Epithelial cell of proximal tubule (primary cell): ENCODE results near the gene PCYT2. TPM values are rescaled to one million over a fixed set of nuclear protein-coding genes. Genes with fewer than 3 reads are reported as not detected.

Experiments used
- DNase-seq: peaks from one replicate; pipeline ENCODE4 v3.0.0-alpha.2; 2011; ENCODE audit warnings: low read depth
- H3K4me3 ChIP-seq: 2 replicates; pipeline ENCODE4 v1.5.1; 2011; ENCODE audit warnings: low read depth, mild to moderate bottlenecking, low read length
- total RNA-seq: library from RNA; depleted of rRNA; stranded (reverse); fragments of >200 nt; gene quantifications from 2 replicates; pipeline ENCODE4 v1.2.3, GENCODE V29; 2015
- TF ChIP-seq, protein P1 (sequence below): conservative IDR thresholded peaks from 2 replicates; pipeline ENCODE4 v1.5.1; 2012; ENCODE audit warnings: low read depth, mild to moderate bottlenecking, low read length

Gene PCYT2
- total RNA-seq, 1 donor from 2014 or later, result 24.3 TPM

DNA sequence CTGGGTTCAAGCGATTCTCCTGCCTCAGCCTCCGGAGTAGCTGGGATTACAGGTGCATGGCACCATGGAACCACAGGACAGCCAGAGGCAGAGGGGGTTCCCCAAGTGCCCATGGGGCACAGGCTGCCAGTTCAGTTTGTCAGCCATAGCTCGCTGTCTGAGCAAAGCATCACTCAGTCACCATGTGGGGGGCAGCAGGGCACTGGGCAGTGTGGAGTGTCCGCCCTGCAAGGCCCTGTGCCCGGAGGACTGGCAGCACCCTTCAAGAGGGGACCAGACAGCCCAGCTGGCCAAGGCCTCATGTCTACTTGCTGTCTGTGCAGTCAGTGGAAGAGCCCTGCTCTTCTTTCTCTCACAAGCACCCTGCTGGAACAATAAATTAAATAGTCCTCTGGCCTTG, 26.2 kb downstream of the PCYT2 start:
- TF ChIP-seq, protein P1, sequence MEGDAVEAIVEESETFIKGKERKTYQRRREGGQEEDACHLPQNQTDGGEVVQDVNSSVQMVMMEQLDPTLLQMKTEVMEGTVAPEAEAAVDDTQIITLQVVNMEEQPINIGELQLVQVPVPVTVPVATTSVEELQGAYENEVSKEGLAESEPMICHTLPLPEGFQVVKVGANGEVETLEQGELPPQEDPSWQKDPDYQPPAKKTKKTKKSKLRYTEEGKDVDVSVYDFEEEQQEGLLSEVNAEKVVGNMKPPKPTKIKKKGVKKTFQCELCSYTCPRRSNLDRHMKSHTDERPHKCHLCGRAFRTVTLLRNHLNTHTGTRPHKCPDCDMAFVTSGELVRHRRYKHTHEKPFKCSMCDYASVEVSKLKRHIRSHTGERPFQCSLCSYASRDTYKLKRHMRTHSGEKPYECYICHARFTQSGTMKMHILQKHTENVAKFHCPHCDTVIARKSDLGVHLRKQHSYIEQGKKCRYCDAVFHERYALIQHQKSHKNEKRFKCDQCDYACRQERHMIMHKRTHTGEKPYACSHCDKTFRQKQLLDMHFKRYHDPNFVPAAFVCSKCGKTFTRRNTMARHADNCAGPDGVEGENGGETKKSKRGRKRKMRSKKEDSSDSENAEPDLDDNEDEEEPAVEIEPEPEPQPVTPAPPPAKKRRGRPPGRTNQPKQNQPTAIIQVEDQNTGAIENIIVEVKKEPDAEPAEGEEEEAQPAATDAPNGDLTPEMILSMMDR, result no peak
- no peak overlapping the region for H3K4me3 ChIP-seq
- no peak for DNase-seq

DNA sequence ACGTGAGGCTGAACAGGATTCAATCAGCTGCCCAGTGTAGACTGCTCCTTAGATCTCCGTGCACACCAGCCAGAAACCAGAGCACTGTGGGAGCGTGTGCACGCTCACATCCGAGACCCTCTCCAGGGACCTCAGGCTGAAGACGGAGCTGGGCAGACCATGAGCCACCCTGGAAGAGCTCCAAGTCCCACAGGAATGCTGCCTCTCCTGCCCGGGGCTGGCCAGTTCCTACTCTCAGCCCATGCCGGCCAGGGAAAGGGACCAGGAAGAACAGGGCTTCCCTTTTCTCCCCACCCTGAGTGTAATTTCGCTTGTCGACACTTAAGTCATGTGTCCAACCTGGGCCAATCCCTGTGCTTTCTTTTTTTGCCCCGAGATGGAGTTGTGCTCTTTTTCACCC, 26.7 kb downstream of the PCYT2 start:
- no peak for DNase-seq
- no peak overlapping the region for H3K4me3 ChIP-seq
- TF ChIP-seq, protein P1, result no peak

DNA sequence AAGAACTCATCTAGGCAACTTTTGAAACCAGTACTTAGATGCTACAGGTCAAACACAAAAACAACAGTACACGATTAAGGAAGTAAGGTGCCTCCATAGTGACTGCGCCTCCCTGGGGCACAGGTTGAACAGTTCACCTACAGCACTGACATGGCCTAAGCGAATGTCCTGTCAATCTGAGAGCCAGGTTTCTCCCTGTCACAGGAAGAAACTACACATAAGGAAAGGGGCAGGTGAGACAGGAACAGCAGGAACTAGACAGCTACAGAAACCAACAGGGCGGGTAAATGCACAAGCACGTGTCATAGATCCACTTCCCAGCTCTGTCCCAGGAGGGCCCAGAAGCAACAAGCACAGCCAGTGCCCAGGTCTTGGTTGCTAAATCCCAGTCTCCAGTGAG, 32.1 kb downstream of the PCYT2 start:
- TF ChIP-seq, protein P1, result no peak
- no peak for DNase-seq
- H3K4me3 ChIP-seq, result no peak overlapping the region

DNA sequence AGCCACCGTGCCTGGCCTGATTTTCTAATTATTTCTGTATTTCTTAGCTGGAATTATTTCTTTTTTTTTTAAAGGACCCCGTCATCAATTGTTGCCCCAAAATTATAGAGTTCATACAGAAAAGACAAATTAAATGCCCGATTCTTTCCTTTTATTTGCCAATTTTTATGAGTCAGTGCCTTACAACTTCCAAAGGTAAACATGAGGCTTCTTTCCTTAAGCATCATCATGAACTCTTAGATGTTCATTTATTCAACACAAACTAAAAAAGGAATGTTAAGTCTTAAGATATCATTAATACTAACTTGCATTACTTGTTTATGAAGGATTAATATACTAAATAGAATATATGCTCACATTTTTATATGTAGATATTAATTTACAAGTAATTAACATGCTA, 32.9 kb downstream of the PCYT2 start:
- TF ChIP-seq, protein P1, result no peak
- DNase-seq, result no peak

DNA sequence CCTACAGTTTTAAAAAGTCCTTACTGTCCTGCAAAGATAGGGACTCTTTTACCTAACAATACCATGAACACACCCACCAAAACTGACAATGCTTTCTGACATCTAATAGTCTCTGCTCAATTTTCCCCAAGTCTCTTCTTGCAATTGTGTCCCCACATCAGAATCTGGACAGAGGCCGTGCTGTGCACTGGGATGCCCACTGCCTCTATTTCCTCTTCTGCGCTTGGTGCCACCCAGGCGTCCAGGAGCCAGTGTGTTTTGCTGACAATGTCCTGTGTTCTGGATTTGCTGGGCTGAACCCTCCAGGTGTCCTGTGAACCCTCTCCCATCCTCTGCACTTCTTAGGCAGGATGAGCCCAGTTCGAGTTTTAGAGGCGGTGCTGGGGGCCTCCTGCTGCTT, 33.6 kb downstream of the PCYT2 start:
- H3K4me3 ChIP-seq, result no peak overlapping the region
- TF ChIP-seq, protein P1, result no peak
- DNase-seq, result no peak

More for the DNA sequence above, 32.9 kb downstream of the PCYT2 start:
- no peak overlapping the region for H3K4me3 ChIP-seq

DNA sequence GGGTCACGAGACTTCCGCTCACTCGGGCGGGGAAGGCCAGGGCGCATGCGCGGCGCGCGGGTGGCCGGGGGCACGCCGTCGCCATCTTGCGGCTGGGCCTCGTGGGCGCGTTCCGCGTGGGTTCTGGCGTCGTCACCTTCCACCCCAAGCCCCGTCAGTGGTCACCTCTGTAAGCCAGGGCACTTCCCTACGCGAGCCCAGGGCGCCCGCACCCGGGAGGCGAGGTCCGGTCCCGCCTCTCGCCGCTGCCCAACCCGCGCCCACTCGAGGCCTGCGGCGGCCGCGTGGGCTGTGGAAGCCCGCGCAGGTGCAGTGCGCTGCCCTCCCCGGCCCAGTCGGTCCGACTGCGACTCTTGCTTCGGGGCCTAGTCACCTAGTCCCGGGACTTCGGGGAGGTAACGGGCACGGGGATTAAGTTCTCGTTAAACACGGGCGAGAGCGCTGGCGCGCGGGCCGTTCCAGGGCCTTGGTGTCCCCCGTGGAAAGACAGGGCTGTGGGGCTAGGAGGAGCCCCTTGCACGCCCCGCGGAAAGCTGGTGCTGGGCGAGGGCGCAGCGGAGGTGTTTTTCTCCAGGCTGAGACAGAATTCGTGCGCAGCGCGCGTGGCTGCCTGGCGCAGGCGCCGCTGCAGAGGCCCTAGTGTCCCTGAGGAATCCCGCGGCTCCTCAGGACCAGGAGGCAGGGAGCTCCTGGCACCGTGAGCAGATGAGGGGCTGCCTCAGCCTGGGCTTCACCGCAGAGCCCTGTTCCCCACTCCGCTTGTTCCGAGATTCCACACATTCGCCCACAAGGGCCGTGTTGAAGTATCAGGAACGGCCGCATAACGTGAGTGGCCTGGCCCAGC, 39.6 kb downstream of the PCYT2 start:
- TF ChIP-seq, protein P1, result peak; percentile 20
- no peak for DNase-seq
- peak overlapping the region; percentile 85 for H3K4me3 ChIP-seq

DNA sequence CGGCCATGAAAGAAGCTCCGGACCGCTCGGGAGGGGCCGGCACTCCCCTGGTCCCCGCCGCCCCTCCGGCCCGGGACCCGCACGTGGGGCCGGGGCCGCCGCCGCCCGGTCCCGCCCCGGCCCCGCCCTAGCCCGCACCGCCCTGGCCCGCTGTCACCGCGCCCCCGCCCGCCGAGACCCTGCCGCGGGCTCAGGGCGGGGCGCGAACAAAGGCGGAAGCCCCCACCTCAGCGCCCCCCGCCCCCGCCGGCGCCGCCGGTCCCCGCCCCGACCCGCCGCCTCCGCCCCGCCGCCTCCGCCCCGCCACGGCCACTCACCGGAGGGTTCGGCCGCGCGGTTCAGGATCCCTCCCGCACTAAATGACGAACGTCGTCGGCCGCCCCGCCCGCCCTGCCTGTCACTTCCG, 40.2 kb downstream of the PCYT2 start, which contains the start of gene ARHGDIA:
Gene ARHGDIA, minus strand, starts transcription at position 357 of the 406 bp plus-strand sequence. CDS start 1,407 bp downstream, outside the sequence.
- TF ChIP-seq, protein P1, result no peak
- DNase-seq, result no peak
- H3K4me3 ChIP-seq, result peak within 1 kb of the TSS; percentile 85
